Measurements from ENCODE around the gene ABHD10.

The ABHD10 gene

DNA sequence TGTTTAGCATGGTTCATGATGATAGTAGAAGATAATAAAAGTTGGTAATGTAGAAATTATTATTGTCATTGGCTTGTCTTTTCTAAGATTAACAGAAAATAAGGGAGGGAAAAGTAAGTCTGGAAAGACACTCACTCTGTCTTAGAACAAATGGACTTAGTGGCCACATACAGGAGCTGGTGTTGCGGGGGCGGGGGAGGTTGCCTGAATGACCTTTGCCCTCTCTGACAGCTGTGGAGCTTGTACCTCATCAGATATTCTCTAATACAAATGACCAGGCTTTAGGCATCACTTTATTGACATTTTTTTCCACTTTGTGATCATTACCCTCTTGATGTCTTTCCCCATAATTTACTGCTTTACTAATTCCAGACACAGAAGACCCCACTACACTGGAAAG is 25.8 kb downstream of the ABHD10 start:
- no peak for DNase-seq
- no peak overlapping the region for H2AFZ ChIP-seq (ENCODE audit: low read length)
- H3F3A ChIP-seq (ENCODE audit: insufficient read depth, low read length): no peaks in the 10 kb centered on the region
- H3K9me3 ChIP-seq (replicated peaks; ENCODE audit: insufficient read depth, low read length): no peaks in the 10 kb centered on the region
- TF ChIP-seq, protein P1, sequence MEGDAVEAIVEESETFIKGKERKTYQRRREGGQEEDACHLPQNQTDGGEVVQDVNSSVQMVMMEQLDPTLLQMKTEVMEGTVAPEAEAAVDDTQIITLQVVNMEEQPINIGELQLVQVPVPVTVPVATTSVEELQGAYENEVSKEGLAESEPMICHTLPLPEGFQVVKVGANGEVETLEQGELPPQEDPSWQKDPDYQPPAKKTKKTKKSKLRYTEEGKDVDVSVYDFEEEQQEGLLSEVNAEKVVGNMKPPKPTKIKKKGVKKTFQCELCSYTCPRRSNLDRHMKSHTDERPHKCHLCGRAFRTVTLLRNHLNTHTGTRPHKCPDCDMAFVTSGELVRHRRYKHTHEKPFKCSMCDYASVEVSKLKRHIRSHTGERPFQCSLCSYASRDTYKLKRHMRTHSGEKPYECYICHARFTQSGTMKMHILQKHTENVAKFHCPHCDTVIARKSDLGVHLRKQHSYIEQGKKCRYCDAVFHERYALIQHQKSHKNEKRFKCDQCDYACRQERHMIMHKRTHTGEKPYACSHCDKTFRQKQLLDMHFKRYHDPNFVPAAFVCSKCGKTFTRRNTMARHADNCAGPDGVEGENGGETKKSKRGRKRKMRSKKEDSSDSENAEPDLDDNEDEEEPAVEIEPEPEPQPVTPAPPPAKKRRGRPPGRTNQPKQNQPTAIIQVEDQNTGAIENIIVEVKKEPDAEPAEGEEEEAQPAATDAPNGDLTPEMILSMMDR (IDR thresholded peaks at IDR 0.05; ENCODE audit: low read length): no peak
- TF ChIP-seq EZH2 (optimal IDR thresholded peaks at IDR 0.05; ENCODE audit: low read depth, low read length) (no peak), EZH2phosphoT487 (IDR thresholded peaks at IDR 0.05; ENCODE audit: low read length) (no peak)
- H3K27ac ChIP-seq (ENCODE audit: low read length): no peak overlapping the region
- H3K4me2 ChIP-seq (ENCODE audit: low read depth, low read length): no peak overlapping the region
- no peaks in the 10 kb centered on the region for H3K36me3 ChIP-seq (replicated peaks; ENCODE audit: insufficient read depth, low read length)
- no peaks in the 10 kb centered on the region for H3K9me2 ChIP-seq (replicated peaks; ENCODE audit: insufficient read depth, low read length)
- no peak overlapping the region for H3K9ac ChIP-seq (ENCODE audit: low read length)
- H4K20me1 ChIP-seq (ENCODE audit: insufficient read depth, low read length): no peaks in the 10 kb centered on the region
- H3K27me3 ChIP-seq (replicated peaks; ENCODE audit: insufficient read depth, low read length): no peaks in the 10 kb centered on the region
- no peak overlapping the region for H3K4me3 ChIP-seq (ENCODE audit: low read length)
- no peaks in the 10 kb centered on the region for H3K4me1 ChIP-seq (ENCODE audit: low read length)
- no peaks in the 10 kb centered on the region for H3K79me2 ChIP-seq (ENCODE audit: low read length)

DNA sequence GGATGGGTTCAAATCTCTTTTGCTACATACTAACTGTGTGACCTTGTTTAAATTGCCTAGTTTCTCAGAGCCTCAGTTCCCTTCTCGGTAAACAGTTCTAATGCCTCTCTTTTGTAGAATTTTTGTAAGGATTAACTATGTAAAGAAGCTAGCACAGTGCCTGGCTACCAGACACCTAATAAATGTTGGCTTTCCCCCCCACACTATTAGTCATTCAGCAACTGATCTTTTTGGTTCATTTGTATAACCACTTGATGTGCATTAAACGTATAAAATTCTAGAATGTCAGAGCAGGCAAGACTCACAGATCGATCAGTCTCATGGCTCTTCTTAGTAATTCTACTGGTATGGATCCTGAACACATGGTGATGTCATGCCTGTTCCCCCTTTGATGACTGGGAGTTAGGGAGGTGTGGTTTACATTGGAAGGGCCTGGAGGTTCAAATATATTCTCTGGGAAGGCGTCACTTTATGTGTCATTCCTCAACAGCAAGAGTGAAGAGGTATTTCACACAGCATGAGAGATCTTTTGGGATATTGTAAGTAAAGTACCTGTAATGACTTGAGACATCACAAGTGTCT is 26.4 kb downstream of the ABHD10 start:
- Histone ChIP-seq H3K4me3 (ENCODE audit: low read length) (no peak overlapping the region), H3K9me2 (replicated peaks; ENCODE audit: insufficient read depth, low read length) (no peaks in the 10 kb centered on the region), H3K9me3 (replicated peaks; ENCODE audit: insufficient read depth, low read length) (no peaks in the 10 kb centered on the region), H3K9ac (ENCODE audit: low read length) (no peak overlapping the region), H3K36me3 (replicated peaks; ENCODE audit: insufficient read depth, low read length) (no peaks in the 10 kb centered on the region), H3K4me2 (ENCODE audit: low read depth, low read length) (no peak overlapping the region), H4K20me1 (ENCODE audit: insufficient read depth, low read length) (no peaks in the 10 kb centered on the region), H3K4me1 (ENCODE audit: low read length) (no peaks in the 10 kb centered on the region), H2AFZ (ENCODE audit: low read length) (no peak overlapping the region), H3F3A (ENCODE audit: insufficient read depth, low read length) (no peaks in the 10 kb centered on the region), H3K79me2 (ENCODE audit: low read length) (no peaks in the 10 kb centered on the region), H3K27me3 (replicated peaks; ENCODE audit: insufficient read depth, low read length) (no peaks in the 10 kb centered on the region), H3K27ac (ENCODE audit: low read length) (no peak overlapping the region)
- DNase-seq: no peak
- TF ChIP-seq EZH2 (optimal IDR thresholded peaks at IDR 0.05; ENCODE audit: low read depth, low read length): no peak
- TF ChIP-seq, protein P1 (IDR thresholded peaks at IDR 0.05; ENCODE audit: low read length): no peak
- no peak for TF ChIP-seq EZH2phosphoT487 (IDR thresholded peaks at IDR 0.05; ENCODE audit: low read length)

DNA sequence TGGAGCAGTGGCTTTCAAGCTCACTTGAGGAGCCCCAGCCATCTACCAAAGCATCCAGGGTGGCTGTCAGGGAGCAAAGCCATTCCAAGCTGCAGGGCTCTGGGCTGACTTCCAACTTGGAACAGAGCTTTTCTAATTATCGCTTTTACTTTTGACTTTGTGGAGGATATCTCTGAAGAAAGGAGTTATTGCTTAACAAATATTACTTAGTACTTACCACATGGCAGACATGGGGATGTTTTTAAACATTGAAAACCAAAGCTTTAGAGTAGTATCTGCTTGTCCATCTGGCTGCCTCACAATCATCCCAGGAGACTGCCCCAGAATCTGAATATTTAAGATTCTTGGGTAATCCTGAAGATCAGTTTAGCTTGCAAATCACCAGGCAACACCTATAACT is 28.8 kb downstream of the ABHD10 start:
- no peaks in the 10 kb centered on the region for H3K4me1 ChIP-seq (ENCODE audit: low read length)
- H3K4me2 ChIP-seq (ENCODE audit: low read depth, low read length): no peak overlapping the region
- H3K27ac ChIP-seq (ENCODE audit: low read length): no peak overlapping the region
- no peak overlapping the region for H2AFZ ChIP-seq (ENCODE audit: low read length)
- TF ChIP-seq, protein P1 (IDR thresholded peaks at IDR 0.05; ENCODE audit: low read length): no peak
- TF ChIP-seq EZH2 (optimal IDR thresholded peaks at IDR 0.05; ENCODE audit: low read depth, low read length) (no peak), EZH2phosphoT487 (IDR thresholded peaks at IDR 0.05; ENCODE audit: low read length) (no peak)
- H3K9ac ChIP-seq (ENCODE audit: low read length): no peak overlapping the region
- no peaks in the 10 kb centered on the region for H3K36me3 ChIP-seq (replicated peaks; ENCODE audit: insufficient read depth, low read length)
- no peak for DNase-seq
- no peaks in the 10 kb centered on the region for H3F3A ChIP-seq (ENCODE audit: insufficient read depth, low read length)
- no peaks in the 10 kb centered on the region for H3K27me3 ChIP-seq (replicated peaks; ENCODE audit: insufficient read depth, low read length)
- H3K4me3 ChIP-seq (ENCODE audit: low read length): no peak overlapping the region
- no peaks in the 10 kb centered on the region for H3K79me2 ChIP-seq (ENCODE audit: low read length)
- H3K9me3 ChIP-seq (replicated peaks; ENCODE audit: insufficient read depth, low read length): no peaks in the 10 kb centered on the region
- no peaks in the 10 kb centered on the region for H3K9me2 ChIP-seq (replicated peaks; ENCODE audit: insufficient read depth, low read length)
- H4K20me1 ChIP-seq (ENCODE audit: insufficient read depth, low read length): no peaks in the 10 kb centered on the region
